Measurements from ENCODE around the gene CD99L2.

Gene CD99L2

GRCh38 chrX:150846130-150846529 is 52.3 kb downstream of the CD99L2 start:
- TF ChIP-seq, protein P1, sequence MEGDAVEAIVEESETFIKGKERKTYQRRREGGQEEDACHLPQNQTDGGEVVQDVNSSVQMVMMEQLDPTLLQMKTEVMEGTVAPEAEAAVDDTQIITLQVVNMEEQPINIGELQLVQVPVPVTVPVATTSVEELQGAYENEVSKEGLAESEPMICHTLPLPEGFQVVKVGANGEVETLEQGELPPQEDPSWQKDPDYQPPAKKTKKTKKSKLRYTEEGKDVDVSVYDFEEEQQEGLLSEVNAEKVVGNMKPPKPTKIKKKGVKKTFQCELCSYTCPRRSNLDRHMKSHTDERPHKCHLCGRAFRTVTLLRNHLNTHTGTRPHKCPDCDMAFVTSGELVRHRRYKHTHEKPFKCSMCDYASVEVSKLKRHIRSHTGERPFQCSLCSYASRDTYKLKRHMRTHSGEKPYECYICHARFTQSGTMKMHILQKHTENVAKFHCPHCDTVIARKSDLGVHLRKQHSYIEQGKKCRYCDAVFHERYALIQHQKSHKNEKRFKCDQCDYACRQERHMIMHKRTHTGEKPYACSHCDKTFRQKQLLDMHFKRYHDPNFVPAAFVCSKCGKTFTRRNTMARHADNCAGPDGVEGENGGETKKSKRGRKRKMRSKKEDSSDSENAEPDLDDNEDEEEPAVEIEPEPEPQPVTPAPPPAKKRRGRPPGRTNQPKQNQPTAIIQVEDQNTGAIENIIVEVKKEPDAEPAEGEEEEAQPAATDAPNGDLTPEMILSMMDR (conservative IDR thresholded peaks at IDR 0.05; ENCODE audit: low read depth, low read length) = no peak
- no peak for DNase-seq (ENCODE audit: low read depth)
- H3K4me3 ChIP-seq (ENCODE audit: low read depth, low read length) = no peak overlapping the region

GRCh38 chrX:150845091-150845490 is 53.4 kb downstream of the CD99L2 start:
- DNase-seq (ENCODE audit: low read depth) = peak; percentile 34
- TF ChIP-seq, protein P1 (conservative IDR thresholded peaks at IDR 0.05; ENCODE audit: low read depth, low read length) = no peak
- H3K4me3 ChIP-seq (ENCODE audit: low read depth, low read length) = no peak overlapping the region

GRCh38 chrX:150844016-150844415 is 54.5 kb downstream of the CD99L2 start:
- H3K4me3 ChIP-seq (ENCODE audit: low read depth, low read length) = no peak overlapping the region
- TF ChIP-seq, protein P1 (conservative IDR thresholded peaks at IDR 0.05; ENCODE audit: low read depth, low read length) = no peak
- no peak for DNase-seq (ENCODE audit: low read depth)

- no peak overlapping the region for H3K4me3 ChIP-seq (ENCODE audit: low read depth, low read length)
- DNase-seq (ENCODE audit: low read depth) = no peak
- TF ChIP-seq, protein P1 (conservative IDR thresholded peaks at IDR 0.05; ENCODE audit: low read depth, low read length) = no peak
Observed at GRCh38 chrX:150842198-150842685, 56.2 kb downstream of the CD99L2 start.

DNA sequence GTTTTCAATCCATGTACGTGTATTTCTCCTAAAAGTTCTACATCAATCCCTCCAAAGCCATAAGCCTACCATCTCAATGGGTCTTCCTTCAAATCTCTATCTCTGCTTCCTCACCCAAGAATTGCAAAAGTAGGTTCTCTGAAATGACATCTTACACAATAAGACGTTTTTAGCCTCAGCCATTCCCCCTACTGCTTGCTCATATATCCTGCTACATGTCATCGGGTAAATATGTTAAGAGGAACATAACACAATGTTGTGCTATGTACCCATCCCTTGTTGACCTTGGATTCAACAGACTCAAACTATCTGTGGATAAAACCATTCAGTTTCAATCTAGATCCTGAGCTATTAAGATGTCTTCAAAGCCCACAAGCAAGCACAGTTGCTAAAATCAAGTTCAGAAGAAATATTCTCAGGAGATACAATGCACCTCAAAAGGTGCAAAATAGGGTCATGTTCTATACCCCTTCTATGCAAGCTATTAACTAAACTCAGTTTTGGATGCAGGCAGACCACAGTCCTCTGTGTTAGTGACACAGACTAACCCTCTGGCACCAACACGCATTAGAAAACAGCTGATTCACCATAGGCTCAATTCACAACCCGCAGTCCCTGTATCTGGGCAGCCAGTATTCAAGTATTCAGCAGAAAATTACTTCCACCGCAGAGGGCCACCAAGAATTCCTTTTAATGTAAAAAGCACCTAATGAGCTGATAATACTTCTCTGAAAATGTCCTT is 56.8 kb downstream of the CD99L2 start:
- H3K4me3 ChIP-seq (ENCODE audit: low read depth, low read length) = no peak overlapping the region
- TF ChIP-seq, protein P1 (conservative IDR thresholded peaks at IDR 0.05; ENCODE audit: low read depth, low read length) = no peak
- peak; percentile 68 for DNase-seq (ENCODE audit: low read depth)

DNA sequence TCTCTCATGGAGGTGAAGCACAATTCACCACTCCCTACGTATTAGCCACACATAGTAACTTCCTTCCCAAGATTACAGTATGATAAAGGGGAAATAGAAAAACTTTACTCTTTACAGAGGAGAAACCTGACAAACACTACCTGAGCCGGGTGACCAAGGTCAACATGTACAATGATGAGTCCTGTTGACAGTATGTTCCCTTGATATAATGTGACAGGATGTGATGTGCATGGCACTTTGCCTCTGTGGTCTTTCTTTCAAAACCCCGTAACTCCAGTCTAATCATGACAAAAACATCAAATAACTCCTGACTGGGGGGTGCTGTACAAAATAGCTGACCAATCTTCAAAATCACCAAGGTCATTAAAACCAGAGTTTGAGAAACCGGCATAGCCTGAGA is 60.6 kb downstream of the CD99L2 start:
- no peak overlapping the region for H3K4me3 ChIP-seq (ENCODE audit: low read depth, low read length)
- no peak for DNase-seq (ENCODE audit: low read depth)
- TF ChIP-seq, protein P1 (conservative IDR thresholded peaks at IDR 0.05; ENCODE audit: low read depth, low read length) = no peak

GRCh38 chrX:150834695-150835094 is 63.8 kb downstream of the CD99L2 start:
- no peak for DNase-seq (ENCODE audit: low read depth)
- TF ChIP-seq, protein P1 (conservative IDR thresholded peaks at IDR 0.05; ENCODE audit: low read depth, low read length) = no peak

More at GRCh38 chrX:150834695-150835094, 63.8 kb downstream of the CD99L2 start:
- no peak overlapping the region for H3K4me3 ChIP-seq (ENCODE audit: low read depth, low read length)
